Measurements from ENCODE around the gene TPTE2. TPM values are rescaled to one million over a fixed set of nuclear protein-coding genes. Genes with fewer than 3 reads are reported as not detected.
"Not testable (repeated sequence)": the region's sequence is repeated elsewhere in the genome, so short reads cannot be mapped to it uniquely, and the experiment has no call there.

Gene TPTE2
- total and polyA plus RNA-seq, 4 experiments from 2014 or later, result not detected

GRCh38 chr13:19572280-19572679 lies 10.9 kb upstream of the TPTE2 start:
- Mint-ChIP-seq H3K4me1 (no peaks in the 10 kb centered on the region), H3K36me3 (no peaks in the 10 kb centered on the region), H3K27ac (no peak overlapping the region), H3K9me3 (peaks cover 0 to 6% (median 0%) of the 10 kb centered on the region in 8 donors), H3K27me3 (peaks cover 2 to 4% of the 10 kb centered on the region in 2 donors), H3K4me3 (no peak overlapping the region)
- Histone ChIP-seq H3K4me1 (ENCODE audit: insufficient read depth, low read length) (no peaks in the 10 kb centered on the region), H3K27me3 (ENCODE audit: insufficient read depth, low read length) (no peaks in the 10 kb centered on the region), H3K4me3 (ENCODE audit: low read length in 2 of 2) (no peak overlapping the region), H3K27ac (ENCODE audit: low read depth, low read length) (no peak overlapping the region), H3K36me3 (ENCODE audit: insufficient read depth, low read length) (no peaks in the 10 kb centered on the region), H3K9me3 (ENCODE audit: control insufficient read depth in 1 of 2, low read length in 2 of 2) (no peaks in the 10 kb centered on the region)
- CTCF ChIA-PET (ENCODE audit: partially characterized antibody), result interaction anchor here (1.6 kb wide), 1 partner anchor 15 kb away, joined by 3 read pairs; no protein-coding TSS in a partner anchor
- intact Hi-C loops (cut with micrococcal nuclease), result no loop called here
- no peak for DNase-seq
- POLR2A ChIA-PET (ENCODE audit: partially characterized antibody), result no interaction called here

GRCh38 chr13:19567820-19568534 lies 6.6 kb upstream of the TPTE2 start:
- peaks cover 3 to 4% of the 10 kb centered on the region in 2 donors for H3K27me3 Mint-ChIP-seq
- POLR2A ChIA-PET (ENCODE audit: partially characterized antibody), result no interaction called here
- no peaks in the 10 kb centered on the region for H3K36me3 Mint-ChIP-seq
- H3K4me3 ChIP-seq (ENCODE audit: low read length in 2 of 2), result no peak overlapping the region
- no peaks in the 10 kb centered on the region for H3K36me3 ChIP-seq (ENCODE audit: insufficient read depth, low read length)
- no peak overlapping the region for H3K27ac Mint-ChIP-seq
- H3K4me1 Mint-ChIP-seq, result no peaks in the 10 kb centered on the region
- no peak overlapping the region for H3K27ac ChIP-seq (ENCODE audit: low read depth, low read length)
- DNase-seq, result no peak
- no peak overlapping the region for H3K4me3 Mint-ChIP-seq
- CTCF ChIA-PET (ENCODE audit: partially characterized antibody), result no interaction called here
- no peaks in the 10 kb centered on the region for H3K9me3 Mint-ChIP-seq
- H3K4me1 ChIP-seq (ENCODE audit: insufficient read depth, low read length), result no peaks in the 10 kb centered on the region
- H3K9me3 ChIP-seq (ENCODE audit: control insufficient read depth in 1 of 2, low read length in 2 of 2), result no peaks in the 10 kb centered on the region
- no peaks in the 10 kb centered on the region for H3K27me3 ChIP-seq (ENCODE audit: insufficient read depth, low read length)
- intact Hi-C loops (cut with micrococcal nuclease), result no loop called here

DNA sequence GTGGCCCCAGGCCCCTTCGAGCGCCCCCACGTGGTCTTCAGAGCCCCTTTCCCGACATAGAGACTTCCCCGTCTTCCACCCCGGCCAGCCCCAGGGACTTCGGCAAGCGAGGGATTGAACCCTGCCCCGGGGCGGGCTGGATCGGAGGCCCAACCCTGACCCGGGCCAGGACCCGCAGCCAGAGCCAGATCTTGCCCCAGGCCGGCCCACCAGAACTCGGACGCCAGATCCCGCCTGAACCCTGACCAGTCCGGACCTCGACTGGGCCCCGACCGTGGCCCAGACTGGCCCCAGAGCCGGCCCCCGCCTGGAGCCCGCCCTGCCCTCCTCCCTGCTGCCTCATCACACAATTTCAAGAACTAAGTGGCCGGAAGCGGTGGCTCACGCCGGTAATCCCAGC lies 253 bp upstream of the TPTE2 start:
- H3K27me3 ChIP-seq (ENCODE audit: insufficient read depth, low read length), result no peaks in the 10 kb centered on the region
- no peaks in the 10 kb centered on the region for H3K9me3 ChIP-seq (ENCODE audit: control insufficient read depth in 1 of 2, low read length in 2 of 2)
- Mint-ChIP-seq H3K4me3 (no peak overlapping the region), H3K27me3 (no peaks in the 10 kb centered on the region), H3K9me3 (no peaks in the 10 kb centered on the region), H3K4me1 (peaks cover 0 to 1% (median 0%) of the 10 kb centered on the region in 4 donors), H3K36me3 (no peaks in the 10 kb centered on the region), H3K27ac (no peak overlapping the region)
- H3K4me3 ChIP-seq (ENCODE audit: low read length in 2 of 2), result no peak overlapping the region
- no peaks in the 10 kb centered on the region for H3K36me3 ChIP-seq (ENCODE audit: insufficient read depth, low read length)
- no peak for DNase-seq
- ChIA-PET POLR2A (ENCODE audit: partially characterized antibody) (no interaction called here), CTCF (ENCODE audit: partially characterized antibody) (interaction anchor here (1.5 kb wide), 1 partner anchor 27 kb away, joined by 5 read pairs; no protein-coding TSS in a partner anchor)
- intact Hi-C loops (cut with micrococcal nuclease), result no loop called here
- H3K27ac ChIP-seq (ENCODE audit: low read depth, low read length), result no peak overlapping the region
- no peaks in the 10 kb centered on the region for H3K4me1 ChIP-seq (ENCODE audit: insufficient read depth, low read length)

DNA sequence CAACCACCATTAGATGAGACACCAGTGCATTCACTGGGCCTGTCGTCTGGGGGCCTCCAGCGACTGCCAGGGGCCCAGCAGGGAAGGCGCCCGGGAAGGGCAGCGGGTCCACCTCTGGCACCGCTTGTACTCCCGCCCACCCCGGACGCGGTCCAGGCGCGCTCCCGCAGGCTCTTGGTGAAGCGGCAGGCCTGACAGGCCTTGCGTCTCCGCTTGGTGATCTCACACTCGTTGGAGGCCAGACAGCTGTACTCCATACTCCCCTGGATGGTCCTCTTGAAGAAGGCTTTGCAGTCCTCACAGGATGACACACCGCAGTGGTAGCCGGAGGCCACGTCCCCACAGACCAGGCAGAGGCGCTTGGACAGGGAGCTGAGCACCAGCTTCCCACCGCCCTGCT lies 660 bp downstream of the TPTE2 start:
- intact Hi-C loops (cut with micrococcal nuclease); H3K27ac Mint-ChIP-seq; H3K9me3 ChIP-seq (ENCODE audit: control insufficient read depth in 1 of 2, low read length in 2 of 2); H3K4me3 ChIP-seq (ENCODE audit: low read length in 2 of 2); H3K4me1 ChIP-seq (ENCODE audit: insufficient read depth, low read length); CTCF ChIA-PET (ENCODE audit: partially characterized antibody); H3K27ac ChIP-seq (ENCODE audit: low read depth, low read length); H3K27me3 Mint-ChIP-seq; DNase-seq; H3K4me1 Mint-ChIP-seq; POLR2A ChIA-PET (ENCODE audit: partially characterized antibody); H3K4me3 Mint-ChIP-seq; H3K9me3 Mint-ChIP-seq; H3K36me3 Mint-ChIP-seq; H3K36me3 ChIP-seq (ENCODE audit: insufficient read depth, low read length); H3K27me3 ChIP-seq (ENCODE audit: insufficient read depth, low read length): not testable (repeated sequence)

- H3K27me3 Mint-ChIP-seq; POLR2A ChIA-PET (ENCODE audit: partially characterized antibody); H3K36me3 ChIP-seq (ENCODE audit: insufficient read depth, low read length); H3K4me3 ChIP-seq (ENCODE audit: low read length in 2 of 2); H3K9me3 ChIP-seq (ENCODE audit: control insufficient read depth in 1 of 2, low read length in 2 of 2); DNase-seq; H3K27me3 ChIP-seq (ENCODE audit: insufficient read depth, low read length); H3K4me1 ChIP-seq (ENCODE audit: insufficient read depth, low read length); H3K4me1 Mint-ChIP-seq; H3K4me3 Mint-ChIP-seq; H3K9me3 Mint-ChIP-seq; intact Hi-C loops (cut with micrococcal nuclease); H3K36me3 Mint-ChIP-seq; CTCF ChIA-PET (ENCODE audit: partially characterized antibody); H3K27ac Mint-ChIP-seq; H3K27ac ChIP-seq (ENCODE audit: low read depth, low read length): not testable (repeated sequence)
Observed at GRCh38 chr13:19559739-19560138, 1.6 kb downstream of the TPTE2 start.

DNA sequence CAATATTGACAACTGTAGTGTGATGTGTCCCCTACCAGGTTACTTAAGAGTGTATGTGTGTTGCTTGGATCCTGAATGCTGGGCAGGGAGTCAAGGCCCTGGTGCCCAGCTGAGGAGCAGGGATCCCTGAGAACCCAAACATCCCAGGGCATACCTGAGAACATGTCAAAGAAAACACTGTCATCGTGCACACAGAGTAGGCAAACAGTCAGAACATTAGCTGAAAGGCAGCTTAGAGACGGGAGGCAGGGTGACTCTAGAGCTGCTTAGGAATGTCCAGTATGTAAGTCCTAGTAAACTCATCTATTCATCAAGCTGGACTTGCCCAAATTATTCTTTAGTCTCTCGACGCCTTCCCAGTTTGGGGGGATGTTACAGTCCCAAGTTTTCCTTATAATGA lies 4.0 kb downstream of the TPTE2 start:
- H3K27ac Mint-ChIP-seq; H3K27me3 Mint-ChIP-seq; H3K36me3 ChIP-seq (ENCODE audit: insufficient read depth, low read length); H3K27me3 ChIP-seq (ENCODE audit: insufficient read depth, low read length); H3K4me1 Mint-ChIP-seq; H3K4me3 Mint-ChIP-seq; H3K4me3 ChIP-seq (ENCODE audit: low read length in 2 of 2); intact Hi-C loops (cut with micrococcal nuclease); H3K4me1 ChIP-seq (ENCODE audit: insufficient read depth, low read length); DNase-seq; H3K36me3 Mint-ChIP-seq; POLR2A ChIA-PET (ENCODE audit: partially characterized antibody); H3K9me3 ChIP-seq (ENCODE audit: control insufficient read depth in 1 of 2, low read length in 2 of 2); H3K27ac ChIP-seq (ENCODE audit: low read depth, low read length); H3K9me3 Mint-ChIP-seq; CTCF ChIA-PET (ENCODE audit: partially characterized antibody): not testable (repeated sequence)

DNA sequence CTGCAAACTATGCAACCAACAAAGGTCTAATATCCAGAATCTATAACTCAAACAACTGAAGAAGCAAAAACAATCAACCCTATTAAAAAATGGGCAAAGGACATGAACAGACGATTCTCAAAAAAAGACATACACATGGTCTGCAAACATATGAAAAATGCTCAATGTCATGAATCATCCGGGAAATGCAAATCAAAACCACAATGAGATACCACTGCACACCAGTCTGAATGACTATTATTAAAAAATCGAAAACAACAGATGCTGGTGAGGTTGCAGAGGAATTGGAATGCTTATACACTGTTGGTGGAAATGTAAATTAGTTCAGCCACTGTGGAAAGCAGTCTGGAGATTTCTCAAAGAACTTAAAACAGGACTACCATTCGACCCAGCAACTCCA lies 12.1 kb downstream of the TPTE2 start:
- intact Hi-C loops (cut with micrococcal nuclease); H3K27ac ChIP-seq (ENCODE audit: low read depth, low read length); H3K9me3 Mint-ChIP-seq; H3K27ac Mint-ChIP-seq; H3K27me3 Mint-ChIP-seq; H3K4me1 ChIP-seq (ENCODE audit: insufficient read depth, low read length); H3K4me1 Mint-ChIP-seq; H3K9me3 ChIP-seq (ENCODE audit: control insufficient read depth in 1 of 2, low read length in 2 of 2); POLR2A ChIA-PET (ENCODE audit: partially characterized antibody); H3K4me3 ChIP-seq (ENCODE audit: low read length in 2 of 2); DNase-seq; H3K36me3 Mint-ChIP-seq; CTCF ChIA-PET (ENCODE audit: partially characterized antibody); H3K36me3 ChIP-seq (ENCODE audit: insufficient read depth, low read length); H3K4me3 Mint-ChIP-seq; H3K27me3 ChIP-seq (ENCODE audit: insufficient read depth, low read length): not testable (repeated sequence)

DNA sequence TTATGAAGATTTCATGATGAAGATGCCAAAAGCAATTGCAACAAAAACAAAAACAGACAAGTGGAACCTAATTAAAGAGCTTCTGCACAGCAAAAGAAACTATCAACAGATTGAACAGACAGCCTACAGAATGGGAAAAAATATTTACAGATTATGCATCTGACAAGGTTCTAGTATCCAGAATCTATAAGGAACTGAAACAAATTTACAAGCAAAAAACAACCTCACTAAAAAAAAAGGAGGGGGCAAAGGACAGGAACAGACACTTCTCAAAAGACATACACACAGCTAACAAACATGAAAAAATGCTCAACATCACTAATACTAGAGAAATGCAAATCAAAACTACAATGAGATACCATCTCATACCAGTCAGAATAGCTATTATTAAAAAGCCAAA lies 35.7 kb downstream of the TPTE2 start:
- intact Hi-C loops (cut with micrococcal nuclease); H3K4me3 ChIP-seq (ENCODE audit: low read length in 2 of 2); H3K27ac ChIP-seq (ENCODE audit: low read depth, low read length); H3K4me3 Mint-ChIP-seq; CTCF ChIA-PET (ENCODE audit: partially characterized antibody); H3K36me3 Mint-ChIP-seq; H3K4me1 Mint-ChIP-seq; H3K27me3 Mint-ChIP-seq; H3K27ac Mint-ChIP-seq; H3K9me3 Mint-ChIP-seq; H3K9me3 ChIP-seq (ENCODE audit: control insufficient read depth in 1 of 2, low read length in 2 of 2); H3K27me3 ChIP-seq (ENCODE audit: insufficient read depth, low read length); POLR2A ChIA-PET (ENCODE audit: partially characterized antibody); H3K4me1 ChIP-seq (ENCODE audit: insufficient read depth, low read length); DNase-seq; H3K36me3 ChIP-seq (ENCODE audit: insufficient read depth, low read length): not testable (repeated sequence)

Data from CD4-positive, alpha-beta memory T cell (primary cell).